GM12874 (cell line): ENCODE results near the gene SDC4.

Source experiments
- CTCF ChIP-seq: IDR thresholded peaks from 2 replicates; pipeline ENCODE4 v1.5.1; 2011; ENCODE audit warnings: low read depth, mild to moderate bottlenecking, control low read depth, low read length, moderate library complexity; ENCODE audit not compliant: insufficient read depth

Gene SDC4

DNA sequence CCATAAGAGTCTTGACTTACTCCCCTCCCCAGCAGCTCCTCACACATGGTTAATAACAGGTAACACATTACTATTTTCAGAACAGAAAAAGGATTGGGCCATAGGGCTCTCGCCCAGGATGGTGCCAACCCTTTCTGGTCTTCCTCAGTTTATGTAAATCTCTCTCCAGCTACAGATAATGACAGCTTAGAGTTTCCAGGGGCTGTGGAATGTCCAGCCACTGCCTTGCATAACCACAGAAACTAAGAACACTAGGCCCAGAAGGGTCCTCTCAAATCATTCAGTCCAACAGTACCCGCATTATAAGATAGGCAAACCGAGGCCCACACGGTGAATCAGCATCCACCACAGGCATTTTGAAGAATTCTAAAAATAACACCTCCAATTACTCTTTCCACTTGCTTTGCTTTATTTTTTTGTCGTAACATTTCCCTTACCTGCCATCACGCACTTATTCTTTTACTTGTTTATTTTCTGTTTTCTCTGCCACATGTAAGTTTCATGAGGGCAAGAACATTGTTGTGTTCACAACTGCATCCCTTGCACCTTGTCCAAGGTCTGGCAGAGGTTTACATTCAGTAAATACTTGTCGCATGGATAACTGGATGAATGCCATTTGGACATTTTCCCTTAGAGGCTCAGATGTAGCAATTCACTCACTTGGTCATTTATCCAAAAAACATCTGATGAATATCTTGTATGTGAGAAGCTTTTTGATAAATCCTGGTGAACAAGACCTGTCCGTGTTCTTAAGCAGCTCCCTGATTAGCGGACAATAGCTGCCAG lies 6.4 kb upstream of the SDC4 start:
- TF ChIP-seq CTCF = no peak

- no peak for TF ChIP-seq CTCF
These were observed 5.5 kb upstream of the SDC4 start for GRCh38 chr20:45353746-45354145.

- TF ChIP-seq CTCF = no peak
These were observed 4.5 kb upstream of the SDC4 start for GRCh38 chr20:45352729-45353128.

- no peak for TF ChIP-seq CTCF
These were observed 2.0 kb upstream of the SDC4 start for GRCh38 chr20:45350217-45350616.

DNA sequence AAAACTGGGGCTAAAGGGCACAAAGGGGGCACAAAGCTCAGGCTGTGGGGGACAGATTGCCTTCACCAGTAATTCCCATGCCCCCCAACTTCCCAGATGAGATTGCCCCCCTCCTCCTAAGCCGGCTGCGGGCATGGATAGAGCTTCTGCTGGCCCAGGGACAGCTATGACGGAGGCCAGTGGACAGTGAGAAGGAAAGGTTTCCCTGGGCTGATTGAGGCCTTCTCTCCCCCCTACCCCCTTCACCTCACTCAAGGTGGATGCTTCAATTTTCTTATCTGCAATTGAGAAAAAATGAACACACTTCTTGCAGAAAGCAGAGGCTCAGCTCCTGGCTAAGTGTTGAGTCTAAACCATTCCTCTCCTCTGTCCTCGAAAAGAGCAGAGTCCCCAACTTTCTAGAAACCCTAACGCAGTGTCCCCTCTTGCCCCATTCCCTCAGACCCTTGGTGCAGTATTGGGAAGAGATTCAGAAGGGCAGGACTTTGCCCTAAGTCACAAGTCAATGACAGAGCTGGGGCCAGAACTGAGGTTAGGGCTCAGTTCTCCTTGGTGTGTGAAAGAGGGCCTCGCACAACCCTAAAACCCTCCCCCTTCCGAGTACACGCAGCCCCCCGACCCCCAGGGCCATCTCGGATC lies 808 bp downstream of the SDC4 start:
- no peak for TF ChIP-seq CTCF

- no peak for TF ChIP-seq CTCF
These were observed 1.4 kb downstream of the SDC4 start for GRCh38 chr20:45346851-45347250.

GRCh38 chr20:45346291-45346718 lies 1.9 kb downstream of the SDC4 start:
- no peak for TF ChIP-seq CTCF
